EH (cell line): ENCODE results near the gene MUSTN1.

Experiments
- DNase-seq: peaks from one replicate; pipeline ENCODE4 v3.0.0-alpha.2; 2015; ENCODE audit warnings: low read depth

Gene MUSTN1

GRCh38 chr3:52833202-52833601, 1.6 kb downstream of the MUSTN1 start:
- DNase-seq = no peak

DNA sequence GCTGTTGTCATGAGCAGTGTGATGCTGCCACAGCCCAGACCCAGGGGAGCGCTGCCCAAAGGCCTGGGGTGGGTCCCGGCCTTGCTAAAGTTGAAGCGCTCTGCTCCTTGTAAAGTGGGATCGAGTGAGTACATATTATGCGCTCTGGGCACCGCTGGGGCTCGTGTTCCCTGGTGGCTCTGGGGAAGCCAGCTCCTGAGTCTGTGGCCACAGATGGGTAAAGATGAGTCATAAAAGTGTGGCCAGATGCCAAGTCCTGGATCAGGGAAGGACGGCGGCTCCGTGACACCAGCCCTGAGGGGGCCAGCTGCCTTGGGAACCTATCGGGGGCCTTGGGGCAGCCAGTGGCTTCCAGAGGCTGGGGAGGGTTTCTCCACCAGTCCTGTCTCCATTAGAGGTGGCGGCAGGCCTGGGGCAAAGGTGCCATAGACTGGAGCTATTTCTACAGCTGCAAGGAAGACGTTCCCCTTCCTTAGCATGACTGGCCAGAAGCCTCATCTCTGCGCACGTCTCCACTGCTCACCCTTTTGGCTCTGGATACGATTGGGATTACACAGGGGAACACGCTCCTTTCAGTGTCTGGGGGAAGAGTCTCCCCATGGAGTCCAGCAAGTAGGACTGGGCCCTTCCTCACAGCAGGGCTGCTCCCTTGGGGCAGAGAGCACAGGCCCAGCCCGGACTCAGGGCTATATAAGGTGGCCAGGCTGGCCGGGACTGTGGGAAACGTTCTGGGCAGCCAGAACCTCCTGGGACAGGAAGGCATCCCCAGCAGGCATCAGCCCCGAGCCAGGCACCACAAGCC, 3.1 kb downstream of the MUSTN1 start:
- peak; percentile 91 for DNase-seq

- DNase-seq = no peak
These were observed 4.1 kb downstream of the MUSTN1 start, which contains the start of gene ITIH4 for GRCh38 chr3:52830535-52831258. TSS of gene ITIH4 (minus strand) at chr3:52830672. CDS start at chr3:52830642, 30 bp downstream.

DNA sequence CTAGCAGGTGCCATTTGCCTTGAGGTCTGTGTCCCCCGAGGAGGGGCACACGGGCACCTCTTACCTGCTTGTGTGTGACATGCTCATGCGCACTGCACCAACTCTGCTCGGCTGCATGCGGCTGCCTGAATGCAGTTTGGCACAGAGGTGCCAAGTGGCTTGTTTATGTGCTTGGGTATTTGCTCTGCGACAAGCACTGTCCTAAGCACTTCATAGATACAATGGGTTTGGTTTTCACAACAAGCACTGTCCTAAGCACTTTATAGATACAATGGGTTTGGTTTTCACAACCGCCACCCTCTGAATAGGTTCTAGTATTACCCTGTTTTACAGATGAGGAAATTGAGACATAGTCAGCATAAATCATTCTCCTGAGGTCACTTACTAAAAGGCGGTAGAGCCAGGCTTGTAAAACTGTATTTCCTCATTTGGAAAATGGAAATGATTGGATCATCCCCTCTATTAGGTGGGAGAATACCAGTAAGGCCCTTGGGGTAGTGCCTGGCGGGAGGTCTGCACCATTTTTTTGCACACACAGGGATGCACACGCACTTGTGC, 4.8 kb downstream of the MUSTN1 start:
- DNase-seq = no peak

DNA sequence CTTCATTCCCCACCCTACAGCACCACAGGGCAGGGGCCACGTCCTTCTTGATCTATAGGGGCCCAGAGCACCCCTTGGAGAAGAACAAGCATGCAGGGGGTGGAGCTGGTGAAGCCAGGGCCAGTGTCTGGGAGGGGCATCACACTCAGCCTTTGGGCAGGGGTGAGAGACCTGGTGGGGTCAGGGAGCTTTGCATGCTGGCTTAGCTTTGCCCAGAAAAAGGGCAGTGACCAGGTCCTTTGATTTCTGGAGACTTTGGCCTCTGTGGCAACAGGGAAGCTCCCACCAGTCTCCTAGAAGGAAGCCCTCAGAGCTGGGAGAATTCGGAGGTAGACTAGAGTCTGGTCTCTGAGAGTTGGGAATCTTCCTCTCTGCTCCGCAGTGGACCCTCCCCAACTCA, 5.3 kb downstream of the MUSTN1 start:
- no peak for DNase-seq

- DNase-seq = no peak
These were observed 6.9 kb downstream of the MUSTN1 start for GRCh38 chr3:52827866-52828376.

DNA sequence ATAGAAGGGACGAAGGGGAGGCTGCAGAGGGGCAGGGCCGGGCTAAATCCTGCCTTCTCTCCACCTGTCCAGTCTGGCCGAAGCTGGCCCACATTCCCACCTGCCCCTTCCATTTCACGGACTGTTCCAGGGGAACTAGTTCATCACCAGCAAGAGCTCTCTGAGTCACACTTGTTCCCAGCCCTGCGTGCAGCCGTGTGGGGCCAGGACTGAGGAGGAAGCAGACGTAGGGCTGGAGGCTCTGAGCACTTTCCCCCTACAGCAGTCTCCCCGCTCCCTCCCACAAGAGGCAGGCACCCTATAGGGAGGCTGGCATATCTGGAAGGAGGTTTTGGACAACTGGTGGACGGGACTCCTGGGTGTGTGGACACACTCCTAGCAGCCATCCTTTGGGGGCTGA, 7.4 kb downstream of the MUSTN1 start:
- DNase-seq = peak; percentile 39

DNA sequence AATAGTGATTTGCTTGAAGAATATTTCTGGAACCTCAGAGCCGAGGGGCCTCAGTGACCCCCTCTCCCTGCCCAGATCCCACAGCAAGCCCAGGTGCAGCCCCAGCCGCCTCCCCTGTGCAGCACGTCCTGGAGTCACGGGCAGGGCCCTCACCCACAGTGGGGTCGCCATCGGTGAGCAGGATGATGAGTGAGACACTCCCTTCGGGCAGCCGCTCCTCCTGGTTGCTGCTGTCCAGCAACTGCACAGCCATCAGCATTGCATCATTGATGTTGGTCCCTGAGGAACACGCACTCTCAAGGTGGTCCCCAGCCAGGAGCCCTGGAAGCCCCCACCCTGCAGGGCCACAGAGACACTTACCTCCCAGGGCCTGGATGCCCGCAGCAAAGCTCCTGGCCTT, 10.8 kb downstream of the MUSTN1 start:
- no peak for DNase-seq

DNA sequence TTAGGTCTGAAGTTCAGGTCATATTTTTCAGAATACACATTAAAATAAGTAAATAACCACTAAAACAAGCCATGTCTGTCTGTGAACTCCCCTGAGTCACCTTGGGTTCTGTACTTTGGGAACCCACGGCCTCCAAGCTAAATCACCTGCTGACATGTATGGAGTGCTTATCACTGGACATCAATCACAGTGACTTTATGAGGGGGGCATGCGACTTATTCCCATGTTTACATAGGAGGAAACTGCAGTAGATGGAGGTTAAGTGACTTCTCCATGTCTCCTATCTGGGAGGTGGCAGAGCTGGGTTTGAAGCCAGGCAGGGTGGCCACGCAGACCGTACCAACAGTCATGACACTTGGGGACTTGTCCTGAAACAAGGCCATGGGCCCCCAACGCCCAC, 12.5 kb downstream of the MUSTN1 start:
- no peak for DNase-seq

DNA sequence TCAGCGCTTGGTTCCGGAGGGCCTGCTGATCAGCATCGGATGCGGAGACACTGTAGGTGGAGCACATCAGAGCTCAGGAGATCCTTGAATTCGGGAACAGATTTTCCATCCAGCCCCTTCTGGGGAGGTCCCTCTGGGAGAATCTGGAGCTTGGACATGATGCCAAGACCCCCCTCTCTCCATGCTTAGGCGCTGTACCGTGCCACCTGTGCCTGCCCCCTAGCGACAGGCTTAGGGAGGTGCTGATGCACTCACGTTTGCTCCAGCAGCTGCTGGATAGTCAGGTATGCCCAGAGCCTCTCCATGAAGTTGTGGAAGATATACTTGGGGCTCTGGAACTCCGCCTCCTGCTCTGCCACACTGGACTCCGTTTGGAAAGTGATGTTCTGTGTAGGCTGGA, 14.1 kb downstream of the MUSTN1 start:
- peak; percentile 28 for DNase-seq

- DNase-seq = no peak
These were observed 14.9 kb downstream of the MUSTN1 start for GRCh38 chr3:52819936-52820335.

DNA sequence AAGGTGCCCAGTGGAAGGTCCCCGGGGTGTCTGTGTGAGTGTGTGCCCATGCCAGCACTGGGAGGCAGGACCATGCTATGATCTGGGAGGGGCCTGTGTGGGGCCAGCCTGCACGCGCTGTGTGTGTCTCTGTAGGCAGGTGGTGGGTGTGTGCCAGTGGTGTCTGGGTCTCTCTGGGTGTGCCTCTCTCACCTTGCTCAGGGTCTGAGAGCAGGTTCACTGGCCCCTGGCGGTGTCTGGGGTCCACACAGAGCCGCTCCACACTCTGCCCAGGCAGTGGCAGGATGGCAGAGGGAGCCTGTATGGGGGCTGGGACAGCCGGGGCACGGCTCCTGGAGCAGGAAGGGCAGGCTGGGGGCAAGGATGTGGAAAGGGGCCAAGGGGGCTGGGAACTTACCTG, 17.0 kb downstream of the MUSTN1 start:
- DNase-seq = no peak

DNA sequence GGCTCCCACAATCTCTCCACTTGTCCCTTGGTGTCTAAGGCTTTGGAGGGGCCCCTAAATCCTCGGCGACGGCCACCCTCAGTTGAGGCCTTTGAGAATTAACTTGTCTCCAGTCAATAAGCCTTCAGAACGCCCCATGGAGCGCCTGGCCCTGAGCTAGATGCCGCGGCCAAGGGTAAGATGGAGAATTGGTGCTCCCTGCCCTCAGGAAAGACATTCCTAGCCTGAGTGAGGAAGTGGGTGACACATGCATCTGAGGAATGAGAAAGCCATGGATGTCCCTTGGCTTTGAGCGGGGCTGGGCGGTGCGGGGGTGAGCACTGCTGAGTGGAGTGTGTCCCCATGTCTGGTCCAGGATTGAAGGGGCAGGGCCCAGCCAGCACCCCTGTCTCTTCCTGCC, 17.6 kb downstream of the MUSTN1 start:
- peak; percentile 39 for DNase-seq

- no peak for DNase-seq
These were observed 18.2 kb downstream of the MUSTN1 start for GRCh38 chr3:52816654-52817053.

DNA sequence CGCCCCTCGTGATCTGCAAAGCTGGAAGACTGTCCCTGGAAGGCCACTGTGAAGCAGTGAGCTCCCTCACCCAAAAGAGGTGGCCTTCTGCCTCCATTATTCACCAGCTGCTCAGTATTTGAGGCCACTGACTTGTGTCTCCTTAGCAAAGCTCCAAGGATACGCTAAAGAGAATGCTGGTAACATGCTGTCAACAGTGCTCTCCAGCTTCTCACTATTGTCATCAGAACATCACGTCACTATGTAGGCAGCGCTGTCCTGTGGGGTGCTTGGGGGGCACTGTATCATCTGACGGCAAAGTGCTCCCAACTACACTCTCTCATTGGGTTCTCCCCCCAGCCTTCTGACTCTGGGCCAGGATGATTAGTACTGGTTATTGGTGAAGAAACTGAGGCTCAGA, 18.6 kb downstream of the MUSTN1 start:
- DNase-seq = no peak

DNA sequence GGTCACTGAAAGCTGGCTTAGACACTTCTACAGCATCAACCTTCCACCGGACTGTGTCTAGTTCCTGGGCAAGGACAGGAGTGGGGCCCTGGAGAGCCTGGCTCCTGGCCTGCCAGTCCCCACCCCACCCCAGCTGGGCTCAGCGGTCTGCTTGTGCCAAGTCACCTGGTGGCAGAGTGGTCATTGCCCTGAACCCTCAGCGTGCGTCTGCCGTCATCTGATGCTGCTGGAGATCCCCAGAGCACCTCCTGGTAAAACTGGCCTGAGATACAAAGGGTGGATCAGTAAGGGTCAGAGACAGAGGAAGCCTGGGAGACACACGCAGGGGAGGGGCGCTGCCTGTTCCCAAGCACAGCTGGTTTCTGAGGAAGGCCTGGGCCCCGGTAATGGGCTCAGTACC, 21.0 kb downstream of the MUSTN1 start:
- DNase-seq = no peak

DNA sequence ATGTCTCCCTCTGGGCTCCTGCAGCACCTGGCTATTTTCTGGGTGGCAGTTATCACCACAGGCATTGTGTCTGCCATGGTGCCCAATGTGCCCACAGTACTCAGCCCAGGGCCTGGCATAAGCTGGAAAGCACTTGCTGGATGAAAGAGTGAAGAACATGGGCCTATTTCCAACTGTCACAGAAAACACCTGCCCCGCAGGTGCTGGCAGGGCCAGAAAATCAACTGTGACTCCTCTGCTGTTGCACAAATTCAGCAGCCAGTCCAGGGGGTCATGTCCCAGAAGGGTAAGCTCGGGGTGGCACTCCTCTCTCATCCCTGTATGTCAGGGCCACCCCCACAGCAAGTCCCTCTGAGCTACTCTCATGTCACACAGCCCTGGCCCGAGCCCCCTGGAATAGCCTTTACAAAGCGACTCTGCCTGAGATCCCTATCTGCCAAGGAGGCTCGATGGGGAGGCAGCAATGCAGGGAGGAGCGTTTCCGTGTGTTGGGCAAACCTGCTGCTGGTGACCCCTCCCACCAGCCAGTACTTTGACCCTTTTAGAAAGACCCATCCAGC, 23.3 kb downstream of the MUSTN1 start:
- DNase-seq = no peak

DNA sequence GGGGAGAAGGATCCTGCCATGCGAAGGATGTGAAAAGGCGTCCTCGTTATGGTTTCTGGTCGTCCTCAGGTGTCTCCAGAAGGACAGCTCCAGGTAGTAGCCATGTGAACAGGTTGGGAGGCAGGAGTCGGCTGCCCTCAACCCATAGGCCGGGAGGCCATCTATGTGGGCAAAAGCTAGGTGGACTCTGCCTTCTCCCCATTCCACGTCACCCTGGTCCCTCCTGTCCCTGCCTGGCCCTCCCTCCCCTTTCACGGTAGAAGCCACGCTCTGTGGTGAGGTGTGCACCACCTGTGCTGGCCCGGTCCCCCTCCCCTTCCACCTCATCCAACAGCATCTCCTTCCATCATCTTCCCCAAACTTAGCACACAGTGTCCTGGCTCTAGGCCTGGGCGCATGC, 23.9 kb downstream of the MUSTN1 start:
- no peak for DNase-seq

GRCh38 chr3:52809662-52810377, 25.0 kb downstream of the MUSTN1 start:
- DNase-seq = peak; percentile 5

GRCh38 chr3:52809149-52809548, 25.7 kb downstream of the MUSTN1 start:
- no peak for DNase-seq

DNA sequence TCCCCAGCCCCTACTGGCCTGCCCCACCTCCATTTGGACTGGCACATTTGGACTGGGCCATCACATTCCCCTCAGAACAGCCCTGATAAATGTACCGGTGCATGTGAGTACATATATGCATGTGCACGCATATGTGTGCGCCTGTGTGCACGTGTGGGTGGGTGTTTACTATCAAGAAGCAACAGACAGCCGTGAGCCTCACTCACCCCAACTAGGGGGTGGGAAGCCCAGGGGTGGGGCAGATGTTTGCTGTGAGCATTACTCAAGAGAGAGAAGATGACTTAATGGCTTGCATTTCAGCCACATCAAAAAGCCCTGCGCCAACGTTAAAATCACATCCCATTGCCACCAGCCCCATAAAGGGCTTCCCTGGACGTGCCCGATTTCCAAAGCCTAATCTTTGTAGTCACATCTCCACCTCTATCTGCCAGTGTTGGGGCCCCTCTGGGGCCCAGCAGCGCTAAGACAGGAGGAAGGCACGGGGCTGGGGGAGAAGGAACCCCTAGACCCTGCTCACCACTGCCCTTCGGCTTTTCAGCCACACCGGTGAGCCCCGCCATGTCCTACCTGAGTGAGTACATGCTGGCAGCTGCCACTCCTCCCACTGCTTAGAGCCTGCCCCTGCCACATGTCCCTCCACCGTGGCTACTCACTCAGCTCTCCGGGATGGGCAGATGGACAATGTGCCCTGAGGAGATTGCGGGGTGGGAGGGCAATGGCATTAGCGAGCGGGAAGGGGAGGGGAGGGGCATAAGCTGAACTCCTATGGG, 29.4 kb downstream of the MUSTN1 start:
- DNase-seq = no peak
